ENCODE data around the gene CCL20.
A peak's percentile ranks its signal among the peaks of the same experiment; 100 is the strongest.
"Not testable (repeated sequence)": the region's sequence is repeated elsewhere in the genome, so short reads cannot be mapped to it uniquely, and the experiment has no call there.

The CCL20 gene

GRCh38 chr2:227839339-227840129 lies 25.9 kb downstream of the CCL20 start:
- not testable (repeated sequence) for DNase-seq

- no peak for DNase-seq
Measured at GRCh38 chr2:227846831-227847230, 33.2 kb downstream of the CCL20 start.

GRCh38 chr2:227848146-227848545 lies 34.5 kb downstream of the CCL20 start:
- no peak for DNase-seq

- DNase-seq = no peak
Measured at GRCh38 chr2:227848586-227848985, 34.9 kb downstream of the CCL20 start.

- no peak for DNase-seq
Measured at GRCh38 chr2:227849906-227850305, 36.3 kb downstream of the CCL20 start.

GRCh38 chr2:227853204-227853629 lies 39.6 kb downstream of the CCL20 start:
- DNase-seq = no peak

- no peak for DNase-seq
Measured at GRCh38 chr2:227853765-227854271, 40.2 kb downstream of the CCL20 start.

GRCh38 chr2:227855440-227855839 lies 41.8 kb downstream of the CCL20 start:
- DNase-seq = no peak

GRCh38 chr2:227856697-227857096 lies 43.1 kb downstream of the CCL20 start:
- no peak for DNase-seq

GRCh38 chr2:227860221-227860641 lies 46.6 kb downstream of the CCL20 start:
- DNase-seq = no peak

- DNase-seq = no peak
Measured at GRCh38 chr2:227861011-227861410, 47.4 kb downstream of the CCL20 start.

GRCh38 chr2:227862227-227862740 lies 48.6 kb downstream of the CCL20 start:
- peak; percentile 20 for DNase-seq

GRCh38 chr2:227862741-227863588 lies 49.3 kb downstream of the CCL20 start:
- DNase-seq = peak; percentile 0

- no peak for DNase-seq
Measured at GRCh38 chr2:227864161-227864756, 50.6 kb downstream of the CCL20 start.

- DNase-seq = no peak
Measured at GRCh38 chr2:227865291-227865690, 51.6 kb downstream of the CCL20 start.

Data from NCI-H69 (cell line).